DMS79 treated with DMSO at 0.1 percent for 48 hours (cell line): Measurements from ENCODE around the gene SLC39A11.
A peak's percentile ranks its signal among the peaks of the same experiment; 100 is the strongest.

Source experiments
- DNase-seq: peaks from one replicate; lab custom pipeline; 2025; lab: John Stamatoyannopoulos, UW

Gene SLC39A11

DNA sequence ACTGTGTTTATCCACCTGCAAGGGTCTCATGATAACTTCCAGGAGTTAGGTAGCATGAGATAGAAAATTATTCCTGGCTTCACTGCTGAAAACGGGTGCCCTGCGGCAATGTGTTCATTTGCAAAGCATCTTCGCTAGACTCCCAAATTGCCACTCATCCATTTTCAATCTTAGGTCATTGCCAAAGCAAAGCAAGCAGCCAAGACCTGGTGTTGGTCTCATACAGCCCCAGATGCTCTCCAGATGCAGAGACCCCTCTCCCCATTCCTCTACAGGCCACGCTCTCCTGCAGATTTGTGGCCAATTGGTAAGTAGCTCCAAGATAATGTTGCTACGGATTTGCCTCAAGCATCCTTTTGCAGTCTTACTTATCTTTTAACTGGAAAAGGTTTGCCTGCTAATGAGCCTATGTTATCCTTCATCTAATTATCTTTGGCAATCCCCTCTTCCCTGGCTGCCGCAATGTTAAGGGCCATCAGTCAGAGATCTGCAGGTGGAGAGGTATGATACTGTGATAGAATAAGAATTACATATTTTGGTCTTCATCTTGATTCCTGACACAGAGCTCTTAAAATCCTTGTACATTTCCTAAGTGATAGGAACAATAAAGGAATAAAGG, 222.0 kb downstream of the SLC39A11 start:
- DNase-seq, result no peak

DNA sequence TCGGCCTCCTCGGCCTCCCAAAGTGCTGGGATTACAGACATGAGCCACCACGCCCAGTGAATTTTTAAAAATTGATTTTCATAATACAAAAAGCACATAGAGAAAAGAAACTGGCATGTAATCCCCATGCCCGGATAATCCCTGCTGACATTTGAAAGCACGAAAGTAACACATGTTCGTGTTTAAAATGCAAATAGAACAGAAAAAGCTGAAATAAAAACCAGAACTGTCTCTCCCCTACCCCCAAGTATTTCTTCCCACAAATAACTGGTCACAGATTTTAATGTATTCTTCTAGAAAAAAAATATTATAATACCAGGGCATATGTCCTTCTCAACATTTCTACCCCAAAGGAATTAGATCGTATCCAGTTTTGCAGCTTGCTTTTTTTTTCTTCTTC, 222.9 kb downstream of the SLC39A11 start:
- DNase-seq, result no peak

DNA sequence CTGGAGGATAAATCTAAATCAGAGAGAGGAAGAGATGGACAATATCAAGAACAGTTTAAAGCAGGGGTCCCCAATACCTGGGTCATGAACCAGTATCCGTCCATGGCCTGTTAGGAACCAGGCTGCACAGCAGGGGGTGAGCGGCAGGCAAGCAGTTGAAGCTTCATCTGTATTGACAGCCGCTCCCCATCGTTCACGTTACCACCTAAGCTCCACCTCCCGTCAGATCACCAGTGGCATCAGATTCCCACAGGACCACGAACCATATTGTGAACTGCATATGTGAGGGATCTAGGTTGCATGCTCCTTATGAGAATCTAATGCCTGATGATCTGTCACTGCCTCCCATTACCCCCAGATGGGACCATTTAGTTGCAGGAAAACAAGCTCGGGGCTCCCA, 226.5 kb downstream of the SLC39A11 start:
- no peak for DNase-seq

DNA sequence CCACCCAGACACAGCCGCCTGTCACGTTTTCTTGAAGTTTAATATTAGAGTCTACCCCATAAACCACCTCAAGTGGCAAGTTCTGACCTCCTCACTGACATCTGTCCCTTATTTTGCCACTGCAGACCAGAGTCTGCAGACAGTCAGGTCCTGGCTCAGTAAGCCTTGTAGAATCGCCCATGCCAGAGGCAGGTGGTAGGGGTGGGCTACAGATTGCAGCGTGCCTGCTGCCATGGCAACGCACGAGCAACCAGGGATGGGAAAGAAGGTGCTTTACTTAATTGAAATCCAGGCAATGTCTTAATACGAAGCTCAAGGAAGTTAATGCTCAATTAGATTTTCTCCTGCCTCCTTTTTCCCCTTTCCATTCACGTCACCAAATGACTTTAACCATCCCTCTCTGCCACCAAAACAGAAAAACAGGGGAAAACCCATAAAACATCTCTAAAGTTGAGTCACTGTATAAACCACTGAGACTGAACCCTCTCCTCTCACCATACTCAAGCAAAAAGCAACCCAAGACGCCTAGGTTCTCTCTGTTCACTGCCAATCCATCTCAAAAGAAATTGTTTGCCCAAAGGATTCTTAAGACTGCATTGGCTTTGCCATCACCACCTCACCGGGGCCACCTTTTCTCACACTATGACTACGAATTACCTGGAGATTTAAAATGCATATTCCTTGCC, 228.8 kb downstream of the SLC39A11 start:
- DNase-seq, result no peak

DNA sequence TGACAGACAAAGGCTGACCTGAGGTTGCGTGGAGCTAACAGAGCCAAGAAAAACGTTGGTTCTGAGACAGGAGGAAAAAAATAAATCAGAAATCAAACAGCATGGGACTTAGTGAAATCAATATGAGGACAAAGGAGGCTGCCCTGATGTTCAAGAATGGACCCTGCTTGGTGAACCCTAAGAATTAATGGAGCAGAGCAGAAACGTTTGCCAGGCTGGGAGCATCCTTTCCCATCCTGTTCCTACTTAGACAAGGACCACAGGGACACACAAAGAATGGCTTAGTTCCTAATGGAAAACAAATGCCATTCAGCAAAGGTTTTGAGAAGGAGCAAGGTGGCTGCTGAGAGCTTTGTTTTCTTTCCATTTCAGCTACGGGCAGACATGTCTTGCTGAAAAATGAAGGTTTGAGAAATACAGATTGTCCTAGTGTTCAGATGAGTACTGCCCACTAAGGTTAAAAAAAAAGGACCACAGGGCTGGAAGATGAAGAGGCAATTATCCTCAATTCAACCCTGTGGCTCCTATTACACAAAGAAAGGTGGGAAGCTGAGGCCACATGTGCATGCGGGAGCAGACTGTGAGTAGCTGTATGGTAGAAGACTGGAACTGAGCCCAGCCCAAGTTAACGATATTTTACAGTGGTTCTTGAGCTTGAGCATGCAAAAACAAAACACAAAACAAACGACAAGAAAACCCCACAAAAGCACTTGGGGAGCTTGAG, 230.1 kb downstream of the SLC39A11 start:
- peak; percentile 81 for DNase-seq

DNA sequence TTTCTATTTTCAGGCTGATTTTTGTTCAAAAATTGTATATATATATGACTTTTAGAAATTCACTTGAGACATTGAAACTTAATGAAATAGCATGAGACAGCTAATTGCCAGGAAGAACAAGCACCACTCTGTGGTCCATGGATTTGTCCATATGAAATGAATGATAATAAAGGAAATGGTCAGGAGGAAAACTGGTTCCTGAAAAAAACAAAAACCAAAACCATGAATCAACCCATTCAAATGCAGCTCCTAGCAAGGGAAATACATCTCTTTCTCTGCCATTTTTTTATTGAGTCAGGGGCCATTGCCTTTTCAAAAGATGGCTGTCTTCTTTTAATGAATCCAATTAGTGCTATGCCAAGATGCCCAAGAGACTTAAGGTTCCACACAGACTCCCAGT, 230.7 kb downstream of the SLC39A11 start:
- DNase-seq, result peak; percentile 40

DNA sequence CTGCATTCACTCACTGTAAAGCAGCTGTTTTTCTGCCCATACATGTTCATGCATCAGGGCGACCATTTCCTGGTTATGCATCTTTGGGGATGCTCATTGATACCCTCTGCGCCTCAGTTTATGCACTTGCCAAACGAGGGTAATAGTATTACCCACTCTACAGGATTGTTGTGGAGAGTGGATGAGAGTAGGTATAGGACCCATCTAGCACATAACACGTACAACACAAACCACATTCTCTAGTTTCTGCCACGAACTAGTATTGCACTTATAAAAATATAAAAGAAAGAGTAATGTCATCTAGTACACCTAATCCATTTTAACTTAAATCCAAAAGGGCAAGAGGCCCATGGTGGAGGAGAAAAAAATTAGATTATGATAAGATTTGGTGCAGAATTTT, 231.7 kb downstream of the SLC39A11 start:
- DNase-seq, result no peak

DNA sequence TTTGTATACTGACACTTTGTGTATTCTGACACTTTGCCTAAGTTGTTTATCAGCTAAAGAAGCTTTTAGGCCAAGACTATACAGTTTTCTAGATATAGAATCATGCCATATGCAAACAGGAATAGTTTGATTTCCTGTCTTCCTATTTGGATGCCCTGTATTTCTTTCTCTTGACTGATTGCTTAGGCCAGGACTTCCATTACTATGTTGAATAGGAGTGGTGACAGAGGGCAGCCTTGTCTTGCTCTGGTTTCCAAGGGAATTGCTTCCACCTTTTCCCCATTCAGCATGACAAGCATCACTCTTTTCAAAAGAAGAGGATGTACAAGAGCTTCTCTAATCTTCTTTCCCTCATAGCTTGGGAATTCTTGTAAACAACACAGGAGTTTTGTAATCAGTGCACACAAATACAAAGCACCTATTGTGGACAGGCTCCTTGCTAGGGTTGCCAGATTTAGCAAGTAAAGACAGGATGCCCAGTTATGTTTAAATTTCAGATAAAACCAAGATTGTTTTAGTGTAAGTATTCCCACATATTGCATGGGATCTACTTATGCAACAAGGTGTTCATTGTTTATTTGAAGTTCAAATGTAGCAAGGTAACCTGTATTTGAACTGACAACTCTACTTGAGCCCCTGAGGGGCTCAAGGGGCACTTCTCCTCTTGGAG, 233.5 kb downstream of the SLC39A11 start:
- DNase-seq, result no peak

DNA sequence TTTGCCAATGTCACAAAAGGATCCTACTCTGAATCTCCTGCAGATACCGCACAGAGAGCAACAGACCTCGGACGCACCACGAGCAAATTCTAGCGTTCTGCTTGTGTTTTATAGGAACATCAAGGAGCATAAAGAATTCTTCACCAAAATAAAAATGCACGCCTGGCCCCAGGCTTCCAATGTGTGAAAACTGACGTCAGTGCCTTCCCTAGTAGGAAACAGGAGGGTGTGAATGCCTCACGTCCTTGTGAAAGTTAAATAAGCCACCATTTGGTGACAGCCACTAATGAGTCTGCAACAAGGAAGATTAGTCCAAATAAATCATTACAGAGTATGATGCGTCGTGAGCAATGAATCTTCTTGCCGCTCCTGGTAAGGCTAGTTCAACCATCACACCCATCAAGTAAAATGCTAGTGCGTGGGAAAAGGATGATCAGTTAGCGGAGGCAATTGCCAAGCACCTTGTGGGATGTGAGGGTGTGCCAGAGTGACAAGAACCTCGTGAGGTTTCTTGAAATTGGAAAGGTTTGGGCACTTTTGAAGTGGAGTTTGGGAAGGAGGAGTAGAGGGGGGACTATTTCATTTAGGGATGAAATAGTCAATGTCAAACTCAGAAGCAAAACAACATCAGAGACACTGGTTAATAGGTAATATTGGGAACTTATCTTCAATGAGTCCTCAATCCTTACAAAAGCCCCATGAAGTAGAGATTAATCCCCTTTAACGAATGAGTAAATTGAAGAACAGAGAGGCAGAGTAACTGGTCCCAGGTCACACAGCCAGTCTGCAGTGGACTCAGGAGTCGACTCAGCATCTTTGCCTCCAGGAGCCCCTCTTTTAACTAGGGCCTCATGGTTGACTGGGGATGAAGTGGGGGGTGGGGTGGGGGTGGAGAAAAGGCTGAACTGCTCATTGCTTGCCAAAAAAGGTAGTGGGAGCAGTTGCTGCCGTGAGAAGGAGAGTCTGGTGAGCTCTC, 238.8 kb downstream of the SLC39A11 start:
- no peak for DNase-seq

DNA sequence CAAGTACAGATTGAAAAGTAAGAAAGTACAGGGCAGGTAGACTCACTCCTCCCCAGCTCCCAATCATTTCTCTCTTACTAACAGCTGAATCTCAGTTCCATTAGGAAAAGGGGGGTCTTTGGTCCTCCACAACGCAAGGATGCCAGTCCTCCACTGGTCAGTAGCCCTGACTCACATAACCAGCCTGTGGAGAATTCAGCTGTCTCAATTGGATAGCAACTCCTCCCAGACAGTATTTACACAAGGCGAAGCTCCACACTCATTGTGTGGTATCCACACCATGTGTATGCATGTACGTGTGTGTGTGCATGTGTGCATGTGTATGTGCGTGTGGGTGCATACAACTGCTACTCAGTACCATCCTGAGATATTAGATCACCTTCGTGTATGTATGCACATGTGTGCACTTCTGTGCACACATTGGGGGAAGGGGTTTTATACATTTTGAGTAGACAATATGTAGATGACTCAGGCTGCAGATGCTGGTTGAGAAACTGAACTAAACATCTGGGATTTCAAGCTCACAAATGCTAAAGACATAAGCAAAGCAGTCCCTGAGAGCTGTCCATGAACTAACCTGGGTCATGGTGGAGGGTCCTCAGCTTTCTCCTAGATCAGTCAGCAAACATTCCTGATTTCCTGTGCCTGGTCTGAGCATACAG, 240.1 kb downstream of the SLC39A11 start:
- no peak for DNase-seq

DNA sequence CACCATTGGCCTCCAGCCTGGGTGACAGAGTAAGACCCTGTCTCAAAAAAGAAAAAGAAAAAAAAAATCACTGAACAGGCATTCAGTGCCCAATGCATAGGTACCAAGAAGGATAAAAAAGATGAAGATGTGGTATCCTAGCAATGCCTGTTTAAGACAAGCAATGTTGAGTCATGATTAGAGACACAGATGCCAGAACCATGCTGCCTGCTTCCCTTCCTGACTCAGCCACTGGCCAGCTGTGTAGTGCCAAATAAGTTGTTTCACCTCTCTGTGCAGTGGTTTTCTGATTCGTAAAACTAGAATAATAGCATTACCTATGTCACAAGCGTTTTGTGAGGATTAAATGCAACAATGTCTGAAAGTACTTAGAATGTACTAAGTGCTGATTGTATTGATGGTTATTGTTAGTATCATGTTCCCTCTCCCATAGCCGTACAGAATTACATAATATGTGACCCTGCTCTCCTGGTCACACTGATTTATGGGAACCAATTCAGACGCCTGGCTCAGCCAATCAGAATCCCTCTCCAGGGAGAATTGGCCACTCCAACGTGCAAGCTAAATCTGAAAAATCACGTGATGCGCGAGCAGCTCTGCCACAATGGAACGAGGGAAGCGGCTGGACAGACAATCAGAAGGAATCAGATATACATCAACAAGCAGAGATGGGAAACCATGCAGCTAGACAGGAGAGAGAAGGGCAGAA, 241.9 kb downstream of the SLC39A11 start:
- DNase-seq, result no peak

DNA sequence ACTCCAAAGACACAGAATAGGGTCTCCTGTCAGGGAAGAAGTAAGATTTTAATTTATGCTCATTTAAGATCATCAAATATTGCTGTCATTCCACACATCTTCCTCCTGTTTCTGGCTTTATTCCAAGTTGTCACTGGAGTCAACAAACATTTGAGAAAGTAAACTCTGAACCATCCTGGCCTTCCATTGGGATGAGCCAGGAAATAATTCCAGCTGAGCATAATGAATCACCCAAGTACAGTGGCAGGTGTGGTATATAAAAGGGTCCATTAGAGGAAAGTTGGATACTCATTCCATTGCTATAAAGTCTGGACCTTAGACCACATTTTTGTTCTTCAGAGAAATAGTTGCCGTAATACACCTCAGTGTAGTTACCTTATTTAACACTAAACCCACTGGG, 246.1 kb downstream of the SLC39A11 start:
- DNase-seq, result no peak

DNA sequence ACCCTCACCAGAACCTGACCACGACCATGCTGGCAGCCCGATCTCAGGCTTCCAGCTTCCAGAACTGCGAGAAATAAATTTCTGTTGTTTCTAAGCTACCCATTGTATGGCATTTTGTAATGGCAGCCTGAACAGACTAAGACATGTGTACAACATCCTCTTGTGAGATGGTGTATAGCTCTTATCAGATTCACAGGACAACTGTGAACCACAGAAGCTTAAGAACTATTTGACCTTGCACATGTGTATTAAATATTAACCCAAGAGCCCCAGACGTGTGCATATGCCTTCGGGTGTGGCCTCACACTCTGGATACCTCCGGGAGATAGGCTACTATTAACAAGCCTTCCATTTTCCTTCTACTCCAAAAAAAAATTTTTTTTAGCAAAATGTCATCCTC, 248.9 kb downstream of the SLC39A11 start:
- no peak for DNase-seq

DNA sequence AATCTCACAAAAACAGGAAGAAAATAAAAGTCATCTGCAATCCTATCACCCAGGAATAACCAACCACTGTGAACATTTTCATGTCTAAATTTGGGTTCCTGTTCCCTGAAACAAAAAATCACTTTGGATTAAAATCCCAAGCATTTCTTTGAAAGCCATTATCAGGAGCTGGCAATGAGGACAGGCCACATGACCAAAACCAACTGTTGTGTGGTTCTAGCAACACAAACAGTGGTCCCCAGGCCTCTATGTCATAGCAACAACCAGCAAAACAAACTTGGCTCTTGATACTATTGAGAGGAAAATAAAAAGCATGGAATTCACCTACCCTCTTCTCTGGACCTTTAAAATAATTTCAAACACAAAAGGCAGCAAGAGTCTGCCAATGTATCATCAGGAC, 252.5 kb downstream of the SLC39A11 start:
- DNase-seq, result no peak

DNA sequence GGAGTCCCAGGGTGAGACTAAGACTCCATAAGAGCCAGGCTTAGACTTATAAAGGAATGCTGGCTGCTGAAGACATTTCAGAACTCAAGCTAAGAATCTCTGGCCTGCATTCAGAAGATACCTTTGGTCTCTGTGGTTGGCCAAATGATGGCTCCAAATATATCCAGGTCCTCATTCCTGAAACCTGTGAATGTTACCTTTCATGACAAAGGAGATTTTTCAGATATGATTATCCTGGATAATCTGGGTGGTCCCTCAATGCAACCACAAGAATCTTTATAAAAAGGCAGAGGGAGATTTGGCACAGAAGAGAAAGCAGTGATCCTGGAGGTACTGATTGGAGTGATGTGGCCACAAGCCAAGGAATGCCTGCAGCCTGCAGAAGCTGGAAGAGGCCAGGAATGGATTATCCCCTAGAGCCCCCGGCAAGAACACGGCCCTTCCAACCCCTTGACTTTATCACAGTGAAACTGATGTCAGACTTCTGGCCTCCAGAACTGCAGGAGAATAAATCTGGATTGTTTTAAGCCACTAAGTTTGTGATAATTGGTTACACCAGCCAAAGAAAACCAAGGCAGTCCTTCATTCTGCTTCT, 253.3 kb downstream of the SLC39A11 start:
- no peak for DNase-seq

DNA sequence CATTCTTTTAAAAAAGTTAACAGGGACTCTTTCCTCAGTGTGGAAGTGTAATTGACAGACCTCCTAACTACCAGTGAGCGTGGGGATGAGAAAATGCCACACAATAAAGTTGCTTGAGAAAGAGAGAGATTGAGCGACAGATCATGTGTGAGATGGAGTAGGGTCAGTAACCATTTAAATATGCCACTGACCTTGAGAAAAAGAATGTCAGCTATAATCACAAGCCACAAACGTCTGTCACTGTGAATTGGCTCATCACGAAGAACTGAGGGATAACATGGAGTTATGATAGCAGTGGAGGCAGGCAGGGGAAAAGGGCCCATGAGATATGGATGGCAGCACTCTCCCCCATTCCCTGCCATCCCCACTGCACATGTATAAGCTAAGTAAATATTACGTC, 253.9 kb downstream of the SLC39A11 start:
- DNase-seq, result no peak

DNA sequence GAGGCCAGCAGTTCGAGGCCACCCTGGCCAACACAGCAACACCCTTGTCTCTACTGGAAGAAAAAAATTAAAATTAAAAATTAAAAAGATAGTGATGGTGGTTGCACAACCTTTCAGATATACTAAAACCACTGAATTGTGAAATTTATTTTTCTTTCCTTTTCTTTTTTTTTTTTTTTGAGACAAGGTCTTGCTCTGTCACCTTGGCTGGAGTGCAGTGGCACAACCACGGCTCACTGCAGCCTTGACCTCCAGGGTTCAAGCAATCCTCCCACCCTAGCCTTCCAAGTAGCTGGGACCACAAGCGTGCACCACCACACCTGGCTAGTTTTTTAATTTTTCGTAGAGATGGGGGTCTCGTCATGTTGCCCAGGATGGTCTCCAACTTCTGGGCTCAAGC, 254.4 kb downstream of the SLC39A11 start:
- no peak for DNase-seq

DNA sequence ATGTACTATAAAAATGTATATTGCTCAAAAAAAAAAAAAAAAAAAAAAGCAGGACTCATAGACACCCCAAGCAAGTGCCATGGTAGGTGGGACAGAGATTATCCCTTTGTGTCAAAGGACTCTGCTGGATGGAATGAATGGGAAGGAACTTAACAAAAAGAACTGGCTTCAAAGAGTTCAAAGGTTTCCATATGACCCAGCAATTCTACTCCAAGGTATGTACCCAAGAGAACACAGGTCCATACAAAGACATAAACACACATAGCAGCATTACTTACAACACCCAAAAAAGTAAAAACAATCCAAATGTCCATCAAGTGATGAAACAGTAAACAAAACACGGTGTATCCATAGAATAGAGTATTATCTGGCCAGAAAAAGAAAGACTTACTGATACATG, 255.2 kb downstream of the SLC39A11 start:
- DNase-seq, result no peak

DNA sequence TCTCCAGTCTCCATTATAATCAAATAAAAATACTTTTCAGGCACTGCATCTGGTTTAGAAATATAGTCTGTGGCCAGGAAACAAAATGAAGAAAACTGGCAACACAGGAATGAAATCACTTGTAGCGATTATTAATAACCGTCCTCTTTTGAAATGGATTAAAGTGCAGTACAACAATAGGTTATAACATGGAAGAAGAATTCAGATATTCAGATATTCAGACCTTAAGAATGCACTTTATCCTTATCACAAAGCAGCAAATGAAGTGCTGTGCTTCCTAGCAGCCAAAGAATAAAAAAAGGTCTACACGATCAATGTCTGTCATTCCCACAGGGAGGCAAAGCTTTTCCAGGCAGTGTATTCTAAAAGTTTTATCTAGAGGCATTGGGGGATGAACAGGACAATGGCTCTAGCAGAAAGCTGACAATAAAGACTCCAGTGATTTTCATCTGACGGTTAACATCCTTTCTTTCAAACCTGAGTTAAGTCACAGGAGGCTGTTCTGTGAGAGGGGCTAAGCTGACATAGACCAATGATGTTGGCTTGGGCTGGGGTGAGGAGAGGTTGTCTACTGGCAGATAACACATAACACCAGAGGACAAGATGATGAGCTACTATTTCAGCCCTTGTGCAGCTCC, 259.2 kb downstream of the SLC39A11 start:
- DNase-seq, result no peak

DNA sequence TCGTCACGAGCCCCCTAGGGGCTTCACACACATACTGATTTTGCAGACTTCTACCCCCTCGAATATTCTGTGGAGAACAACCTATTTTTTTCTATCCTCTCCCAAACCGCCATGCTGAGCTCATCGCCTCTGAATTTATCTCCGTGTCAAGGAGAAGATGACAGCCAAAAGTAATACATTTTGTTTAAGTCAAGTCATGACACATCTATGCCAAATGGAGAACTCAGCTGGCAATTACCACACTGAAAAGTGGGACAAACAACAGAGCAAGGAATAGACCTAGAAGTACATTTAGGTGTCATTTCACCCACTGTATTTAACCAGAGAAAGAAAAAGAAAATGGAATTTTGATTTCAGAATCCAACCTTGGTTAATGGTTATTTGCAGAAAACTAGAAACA, 260.2 kb downstream of the SLC39A11 start:
- DNase-seq, result no peak
